Breast epithelium (tissue), 3 donors: ENCODE data around the gene SLC6A1.

ENCODE experiments used
- POLR2A ChIP-seq: fragments of 450-650 bp; IDR thresholded peaks from one replicate; pipeline ENCODE4 v1.6.1; 2016; ENCODE audit warnings: antibody characterized with exemption, mild to moderate bottlenecking, moderate library complexity
- TF ChIP-seq, protein P1 (sequence below), 3 donors: fragments of 450-650 bp; IDR thresholded peaks; one replicate each; pipeline ENCODE4 v1.5.1; 2016 to 2017; ENCODE audit warnings: antibody characterized with exemption in 3 of 3, mild to moderate bottlenecking in 3 of 3, moderate library complexity in 3 of 3

- TF ChIP-seq, protein P1, sequence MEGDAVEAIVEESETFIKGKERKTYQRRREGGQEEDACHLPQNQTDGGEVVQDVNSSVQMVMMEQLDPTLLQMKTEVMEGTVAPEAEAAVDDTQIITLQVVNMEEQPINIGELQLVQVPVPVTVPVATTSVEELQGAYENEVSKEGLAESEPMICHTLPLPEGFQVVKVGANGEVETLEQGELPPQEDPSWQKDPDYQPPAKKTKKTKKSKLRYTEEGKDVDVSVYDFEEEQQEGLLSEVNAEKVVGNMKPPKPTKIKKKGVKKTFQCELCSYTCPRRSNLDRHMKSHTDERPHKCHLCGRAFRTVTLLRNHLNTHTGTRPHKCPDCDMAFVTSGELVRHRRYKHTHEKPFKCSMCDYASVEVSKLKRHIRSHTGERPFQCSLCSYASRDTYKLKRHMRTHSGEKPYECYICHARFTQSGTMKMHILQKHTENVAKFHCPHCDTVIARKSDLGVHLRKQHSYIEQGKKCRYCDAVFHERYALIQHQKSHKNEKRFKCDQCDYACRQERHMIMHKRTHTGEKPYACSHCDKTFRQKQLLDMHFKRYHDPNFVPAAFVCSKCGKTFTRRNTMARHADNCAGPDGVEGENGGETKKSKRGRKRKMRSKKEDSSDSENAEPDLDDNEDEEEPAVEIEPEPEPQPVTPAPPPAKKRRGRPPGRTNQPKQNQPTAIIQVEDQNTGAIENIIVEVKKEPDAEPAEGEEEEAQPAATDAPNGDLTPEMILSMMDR (IDR thresholded peaks at IDR 0.05), result no peak
- TF ChIP-seq POLR2A, result no peak
Measured at GRCh38 chr3:11019116-11019819, 26.7 kb downstream of the SLC6A1 start.
